Measurements from ENCODE around the gene SPIRE1.
A peak's percentile ranks its signal among the peaks of the same experiment; 100 is the strongest.
"Not testable (repeated sequence)": the region's sequence is repeated elsewhere in the genome, so short reads cannot be mapped to it uniquely, and the experiment has no call there.

The SPIRE1 gene

GRCh38 chr18:12598181-12598930 lies 59.6 kb downstream of the SPIRE1 start:
- peak; percentile 36 to 46 for DNase-seq

GRCh38 chr18:12597760-12598159 lies 60.1 kb downstream of the SPIRE1 start:
- no peak for DNase-seq

GRCh38 chr18:12595571-12596255 lies 62.2 kb downstream of the SPIRE1 start:
- peak; percentile 43 to 56 for DNase-seq

- no peak for DNase-seq
Measured at GRCh38 chr18:12593866-12594265, 64.0 kb downstream of the SPIRE1 start.

- no peak for DNase-seq
Measured at GRCh38 chr18:12592597-12593127, 65.2 kb downstream of the SPIRE1 start.

GRCh38 chr18:12589448-12589847 lies 68.5 kb downstream of the SPIRE1 start:
- no peak for DNase-seq

- no peak for DNase-seq
Measured at GRCh38 chr18:12586956-12587355, 71.0 kb downstream of the SPIRE1 start.

- no peak for DNase-seq
Measured at GRCh38 chr18:12585218-12585617, 72.7 kb downstream of the SPIRE1 start.

GRCh38 chr18:12580630-12581342 lies 77.1 kb downstream of the SPIRE1 start:
- DNase-seq = no peak

- no peak for DNase-seq
Measured at GRCh38 chr18:12579775-12580174, 78.1 kb downstream of the SPIRE1 start.

GRCh38 chr18:12577848-12578247 lies 80.1 kb downstream of the SPIRE1 start:
- no peak for DNase-seq

GRCh38 chr18:12574494-12575185 lies 83.3 kb downstream of the SPIRE1 start:
- no peak for DNase-seq

GRCh38 chr18:12571630-12572029 lies 86.3 kb downstream of the SPIRE1 start:
- DNase-seq = no peak

- DNase-seq = no peak
Measured at GRCh38 chr18:12569791-12570190, 88.1 kb downstream of the SPIRE1 start.

GRCh38 chr18:12567849-12568248 lies 90.1 kb downstream of the SPIRE1 start:
- DNase-seq = no peak

- no peak for DNase-seq
Measured at GRCh38 chr18:12564861-12565260, 93.0 kb downstream of the SPIRE1 start.

GRCh38 chr18:12564378-12564777 lies 93.5 kb downstream of the SPIRE1 start:
- no peak for DNase-seq

- not testable (repeated sequence) for DNase-seq
Measured at GRCh38 chr18:12560600-12560999, 97.3 kb downstream of the SPIRE1 start.

- no peak for DNase-seq
Measured at GRCh38 chr18:12559319-12559718, 98.6 kb downstream of the SPIRE1 start.

- no peak for DNase-seq
Measured at GRCh38 chr18:12556946-12557806, 100.7 kb downstream of the SPIRE1 start.

- no peak for DNase-seq
Measured at GRCh38 chr18:12554796-12555388, 103.0 kb downstream of the SPIRE1 start.

- no peak for DNase-seq
Measured at GRCh38 chr18:12552879-12553242, 105.0 kb downstream of the SPIRE1 start.

All from Kasumi-1 (cell line).